Gastrocnemius medialis (tissue), 4 donors: ENCODE data around the gene WIF1. TPM values are rescaled to one million over a fixed set of nuclear protein-coding genes. Genes with fewer than 3 reads are reported as not detected.

Source experiments
- ATAC-seq, 2 donors: fragments of 150-250 bp; one replicate each; pipeline ENCODE4 v1.9.1; 2016
- DNase-seq, 2 donors: peaks; one replicate each; pipeline ENCODE4 v3.0.0-alpha.2; 2019
- H3K27ac ChIP-seq, 4 donors: fragments of 200-600 bp; sonication (generic); 1 replicate in 1 of 4; 2 replicates in 3 of 4; pipeline ENCODE4 v1.5.1; 2016 to 2018; ENCODE audit warnings: mild to moderate bottlenecking in 2 of 4, moderate library complexity in 1 of 4
- H3K27me3 ChIP-seq, 3 donors: fragments of 200-600 bp; sonication (generic) in 2 of 3; 1 replicate in 1 of 3; 2 replicates in 2 of 3; pipeline versions ENCODE4 v1.5.1 to v1.6.0; 2016 to 2019; ENCODE audit warnings: mild to moderate bottlenecking in 1 of 3, moderate library complexity in 1 of 3
- H3K36me3 ChIP-seq, 2 donors: fragments of 200-600 bp; sonication (generic) in 1 of 2; one replicate each; pipeline ENCODE4 v1.5.1; 2017 to 2018
- H3K4me1 ChIP-seq, 2 donors: fragments of 200-600 bp; sonication (generic) in 1 of 2; one replicate each; pipeline ENCODE4 v1.5.1; 2016 to 2017; ENCODE audit warnings: mild to moderate bottlenecking in 2 of 2
- H3K4me3 ChIP-seq, 4 donors: fragments of 200-600 bp; sonication (generic) in 3 of 4; 1 replicate in 1 of 4; 2 replicates in 3 of 4; pipeline ENCODE4 v1.5.1; 2016 to 2019; ENCODE audit warnings: mild to moderate bottlenecking in 2 of 4
- H3K9me3 ChIP-seq, 3 donors: fragments of 200-600 bp; sonication (generic) in 2 of 3; 1 replicate in 1 of 3; 2 replicates in 2 of 3; pipeline ENCODE4 v1.5.1; 2016 to 2019
- CTCF ChIP-seq, 5 experiments: fragments of 450-650 bp in 3 of 5; fragments of 200-600 bp in 2 of 5; sonication (generic) in 2 of 5; IDR thresholded peaks in 4 of 5; conservative IDR thresholded peaks in 1 of 5; 1 replicate in 4 of 5; 2 replicates in 1 of 5; pipeline ENCODE4 v1.5.1; 2016 to 2019; ENCODE audit warnings: antibody characterized with exemption in 5 of 5, mild to moderate bottlenecking in 3 of 5, moderate library complexity in 3 of 5
- POLR2A ChIP-seq, 2 donors: fragments of 450-650 bp; IDR thresholded peaks; one replicate each; pipeline ENCODE4 v1.6.1; 2017; ENCODE audit warnings: antibody characterized with exemption in 2 of 2, mild to moderate bottlenecking in 2 of 2, moderate library complexity in 2 of 2
- in situ Hi-C, 4 donors: fragments of 200-750 bp; cut with MboI; loops; one replicate each; pipeline versions ENCODE4 v1.15.0 to v1.8.0; 2017; ENCODE audit warnings: low sequenced_read_pairs in 4 of 4
- intact Hi-C: fragments of 100-400 bp; cut with DNase I; formaldehyde crosslinking; loops from one replicate; pipeline ENCODE4 v1.15.1; 2023; ENCODE audit warnings: low total_unique reads
- total RNA-seq, 4 donors: library from RNA; depleted of rRNA; stranded (reverse); fragments of >200 nt; gene quantifications; one replicate each; pipeline versions ENCODE4 v1.1.0 to v1.2.3, GENCODE V29; 2016

WIF1 gene
- total RNA-seq, 4 donors from 2014 or later, result not detected

DNA sequence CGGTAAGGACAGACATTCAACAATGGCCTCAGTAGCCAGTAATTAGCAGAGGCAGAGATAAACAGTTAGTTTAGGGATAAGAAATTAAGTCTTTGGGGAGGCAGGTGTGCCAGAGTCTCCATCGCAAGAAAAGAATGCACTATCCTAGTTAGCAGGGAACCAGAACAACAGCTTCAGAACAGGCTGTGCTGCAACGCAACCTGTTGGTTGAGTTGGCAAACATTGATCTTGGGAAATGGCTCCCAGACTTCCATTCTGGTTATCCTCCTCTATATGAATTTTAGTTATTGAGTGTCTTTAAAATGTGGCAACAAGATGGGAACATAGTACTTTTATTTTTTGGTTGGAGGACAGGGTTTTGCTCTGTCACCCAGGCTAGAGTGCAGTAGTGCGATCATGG is 36.0 kb upstream of the WIF1 start:
- no peaks in the 10 kb centered on the region for H3K9me3 ChIP-seq
- no peak overlapping the region for H3K27ac ChIP-seq
- TF ChIP-seq CTCF (IDR thresholded peaks at IDR 0.05 in 4 of 5, conservative IDR thresholded peaks at IDR 0.05 in 1 of 5) (no peak), POLR2A (IDR thresholded peaks at IDR 0.05) (no peak)
- in situ Hi-C loops (no loop called here), intact Hi-C loops (no loop called here)
- H3K4me1 ChIP-seq, result no peaks in the 10 kb centered on the region
- no peaks in the 10 kb centered on the region for H3K36me3 ChIP-seq
- H3K27me3 ChIP-seq, result peaks cover 0 to 9% (median 7%) of the 10 kb centered on the region in 3 donors
- no peak overlapping the region for H3K4me3 ChIP-seq
- ATAC-seq (no peak), DNase-seq (no peak)

DNA sequence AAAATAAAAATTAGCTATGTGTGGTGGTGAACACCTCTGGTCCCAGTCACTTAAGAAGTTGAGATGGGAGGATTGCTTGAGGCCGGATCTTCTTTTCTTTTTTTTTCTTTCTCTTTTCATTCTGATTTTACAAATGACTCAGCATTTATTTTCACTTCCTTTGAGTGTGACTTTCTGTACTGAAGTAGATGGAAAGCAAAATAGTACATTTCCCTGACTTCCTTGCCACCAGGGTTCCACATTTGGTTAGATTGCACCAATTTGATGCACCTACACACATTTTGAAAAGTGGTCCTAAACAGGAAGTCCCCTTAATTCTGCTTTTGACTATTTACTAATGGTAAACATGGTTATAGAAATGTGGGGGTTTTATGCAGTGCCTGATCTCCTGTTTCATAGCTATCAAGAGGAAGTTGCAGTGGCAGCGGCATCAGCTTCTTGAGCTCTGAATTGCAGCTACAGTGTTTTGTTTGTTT is 35.3 kb upstream of the WIF1 start:
- Histone ChIP-seq H3K36me3 (no peaks in the 10 kb centered on the region), H3K27me3 (peaks cover 0 to 7% (median 4%) of the 10 kb centered on the region in 3 donors), H3K4me3 (no peak overlapping the region), H3K27ac (no peak overlapping the region), H3K4me1 (no peaks in the 10 kb centered on the region), H3K9me3 (no peaks in the 10 kb centered on the region)
- ATAC-seq (no peak), DNase-seq (no peak)
- TF ChIP-seq POLR2A (IDR thresholded peaks at IDR 0.05) (no peak), CTCF (IDR thresholded peaks at IDR 0.05 in 4 of 5, conservative IDR thresholded peaks at IDR 0.05 in 1 of 5) (no peak)
- in situ Hi-C loops, result no loop called here
- intact Hi-C loops, result no loop called here

GRCh38 chr12:65155784-65156183 is 34.7 kb upstream of the WIF1 start:
- Histone ChIP-seq H3K27me3 (peaks cover 0 to 7% (median 4%) of the 10 kb centered on the region in 3 donors), H3K36me3 (no peaks in the 10 kb centered on the region), H3K4me3 (no peak overlapping the region), H3K4me1 (no peaks in the 10 kb centered on the region), H3K9me3 (no peaks in the 10 kb centered on the region), H3K27ac (no peak overlapping the region)
- intact Hi-C loops (no loop called here), in situ Hi-C loops (no loop called here)
- no peak for ATAC-seq
- no peak for DNase-seq
- TF ChIP-seq POLR2A (IDR thresholded peaks at IDR 0.05), result no peak
- TF ChIP-seq CTCF (IDR thresholded peaks at IDR 0.05 in 4 of 5, conservative IDR thresholded peaks at IDR 0.05 in 1 of 5), result no peak

- Histone ChIP-seq H3K4me1 (no peaks in the 10 kb centered on the region), H3K27me3 (no peaks in the 10 kb centered on the region), H3K9me3 (no peaks in the 10 kb centered on the region), H3K4me3 (no peak overlapping the region), H3K36me3 (no peaks in the 10 kb centered on the region), H3K27ac (no peak overlapping the region)
- no peak for DNase-seq
- no peak for ATAC-seq
- intact Hi-C loops, result no loop called here
- no peak for TF ChIP-seq POLR2A (IDR thresholded peaks at IDR 0.05)
- TF ChIP-seq CTCF (IDR thresholded peaks at IDR 0.05 in 4 of 5, conservative IDR thresholded peaks at IDR 0.05 in 1 of 5), result no peak
- in situ Hi-C loops, result no loop called here
These were observed 31.5 kb upstream of the WIF1 start for GRCh38 chr12:65152596-65152995.

DNA sequence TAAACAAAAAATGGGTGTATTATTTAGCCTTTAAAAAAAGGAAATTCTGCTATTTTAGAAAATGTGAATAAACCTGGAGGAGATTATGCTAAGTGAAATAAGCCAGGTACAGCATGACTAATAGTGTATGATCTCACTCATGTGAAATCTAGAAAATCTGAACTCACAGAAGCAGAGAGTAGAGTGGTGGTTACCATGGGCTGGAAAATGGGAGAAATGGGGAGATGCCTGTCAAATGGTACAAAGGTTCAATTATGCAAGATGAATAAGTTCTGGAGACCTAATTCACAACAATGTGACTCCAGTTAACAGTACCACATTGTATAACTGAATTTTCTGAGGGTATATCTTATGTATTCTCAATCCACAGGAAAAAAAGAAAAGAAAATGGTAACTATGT is 30.9 kb upstream of the WIF1 start:
- in situ Hi-C loops (no loop called here), intact Hi-C loops (no loop called here)
- TF ChIP-seq POLR2A (IDR thresholded peaks at IDR 0.05), result no peak
- TF ChIP-seq CTCF (IDR thresholded peaks at IDR 0.05 in 4 of 5, conservative IDR thresholded peaks at IDR 0.05 in 1 of 5), result no peak
- Histone ChIP-seq H3K27ac (no peak overlapping the region), H3K4me3 (no peak overlapping the region), H3K27me3 (no peaks in the 10 kb centered on the region), H3K4me1 (no peaks in the 10 kb centered on the region), H3K9me3 (no peaks in the 10 kb centered on the region), H3K36me3 (no peaks in the 10 kb centered on the region)
- DNase-seq, result no peak
- no peak for ATAC-seq
